Activated T-cell treated with anti-CD3 and anti-CD28 coated beads for 4 hours (primary cell): ENCODE measurements around the gene RBM26.

Source experiments
- DNase-seq: peaks from one replicate; pipeline ENCODE4 v3.0.0-alpha.2; 2020

The RBM26 gene

DNA sequence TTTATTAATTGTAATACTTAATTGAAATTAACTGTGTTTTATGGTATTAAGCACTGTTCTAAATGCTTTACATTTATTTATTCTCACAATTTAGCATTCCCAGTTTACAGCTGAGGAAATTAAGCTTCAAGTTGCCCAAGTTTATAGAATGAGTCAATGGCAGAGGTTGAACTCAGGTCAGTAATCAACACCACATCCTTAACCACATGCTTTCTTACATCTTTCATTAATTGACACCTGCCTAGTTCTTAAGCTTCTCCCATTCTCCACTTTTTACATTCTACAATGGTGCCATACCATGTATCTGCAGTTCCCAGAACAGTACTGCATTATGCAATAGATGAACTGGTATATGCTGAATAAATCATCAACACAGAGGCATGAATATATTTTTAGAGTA, 11.7 kb upstream of the RBM26 start:
- no peak for DNase-seq

DNA sequence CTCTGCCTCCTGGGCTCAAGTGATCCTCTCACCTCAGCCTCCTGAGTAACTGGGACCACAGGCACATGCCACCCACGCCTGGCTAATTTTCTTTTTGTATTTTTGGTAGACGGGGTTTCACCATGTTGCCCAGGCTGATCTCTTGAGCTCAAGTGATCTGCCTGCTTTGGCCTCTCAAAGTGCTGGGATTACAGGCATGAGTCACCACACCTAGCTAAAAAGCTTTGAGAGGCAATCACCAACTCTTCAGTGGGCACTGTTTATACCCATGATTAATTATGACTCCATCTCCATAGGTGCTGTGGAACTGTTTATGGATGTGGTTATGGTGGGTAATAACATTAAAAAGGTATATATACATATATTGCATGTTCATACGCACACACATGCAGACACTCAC, 7.5 kb upstream of the RBM26 start:
- no peak for DNase-seq

DNA sequence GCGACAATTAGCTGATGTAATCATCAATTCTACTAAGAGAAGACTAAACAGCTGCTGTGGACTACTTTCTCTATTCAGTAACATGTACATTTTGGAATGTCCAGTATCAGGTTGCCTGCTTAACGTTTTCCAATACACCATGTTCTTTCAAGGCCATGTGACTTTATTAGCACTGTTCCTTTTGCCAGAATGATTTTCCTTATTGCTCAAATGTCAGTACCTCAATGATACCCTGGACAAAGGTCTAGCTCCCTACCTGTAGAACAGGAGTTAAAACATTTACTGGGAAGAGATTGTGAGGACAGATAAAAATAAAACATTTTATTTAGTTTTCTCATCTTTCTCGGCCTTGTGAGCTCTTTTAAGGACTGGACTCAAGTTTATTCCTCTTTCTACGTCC, 3.8 kb upstream of the RBM26 start:
- no peak for DNase-seq

DNA sequence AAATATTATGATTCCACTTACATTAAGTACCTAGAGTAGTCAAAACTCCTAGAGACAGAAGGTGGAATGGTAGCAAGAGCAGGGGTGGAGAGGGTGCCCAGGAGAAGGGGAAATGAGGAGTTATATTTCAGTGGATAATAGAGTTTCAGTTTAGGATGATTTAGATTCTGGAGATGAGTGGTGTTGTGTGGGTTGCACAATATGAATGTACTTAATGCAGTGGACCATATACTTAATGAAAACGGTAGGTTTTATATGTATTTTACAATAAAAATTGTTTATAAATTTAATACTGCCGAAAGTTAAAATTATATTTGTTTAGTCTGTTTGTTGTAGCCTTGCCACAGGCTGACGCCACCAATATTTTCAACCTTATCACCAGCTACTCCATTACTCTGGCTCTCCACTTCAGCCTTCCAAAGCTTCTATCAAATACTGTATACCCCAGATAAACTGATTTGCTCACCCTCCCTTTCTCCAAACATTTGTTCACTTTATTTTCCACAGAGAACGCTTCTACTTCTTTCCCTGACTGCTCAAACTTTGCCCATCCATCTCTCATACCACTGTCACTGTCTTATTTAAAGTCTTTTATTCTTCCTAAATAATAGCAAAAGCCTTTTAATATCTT, 1.4 kb upstream of the RBM26 start:
- DNase-seq = no peak

DNA sequence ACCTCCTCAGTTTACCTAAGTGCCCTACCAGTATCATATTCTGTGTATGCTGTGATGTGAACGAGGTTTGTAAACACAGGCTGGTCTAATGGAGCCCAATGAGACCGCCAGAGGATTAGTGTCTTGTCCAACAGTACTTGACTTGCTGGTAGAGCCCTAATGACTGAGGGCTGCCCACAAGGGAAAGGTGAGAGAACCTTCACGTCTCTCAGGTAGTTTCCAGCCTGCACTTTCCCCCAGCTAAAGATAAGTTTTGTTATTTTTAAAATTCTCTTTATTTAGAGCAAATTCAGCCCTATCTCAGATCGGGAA, 498 bp upstream of the RBM26 start:
- DNase-seq = no peak

DNA sequence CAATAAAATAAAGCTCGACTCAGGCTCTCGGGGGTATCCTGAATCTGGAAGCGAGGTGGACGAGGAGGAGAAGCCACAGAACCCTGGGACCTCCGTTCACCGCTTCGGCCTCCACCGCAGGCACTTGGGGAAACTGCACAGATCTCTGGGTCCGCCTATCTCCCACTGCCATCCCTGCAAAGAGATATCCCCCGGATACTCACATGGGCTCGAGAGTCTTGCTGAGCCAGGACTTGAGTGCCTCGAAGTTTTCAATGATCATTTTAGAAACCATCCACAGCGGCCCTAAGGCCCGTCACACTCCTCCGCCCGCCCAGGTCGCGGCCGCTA, 589 bp downstream of the RBM26 start:
- DNase-seq = no peak

DNA sequence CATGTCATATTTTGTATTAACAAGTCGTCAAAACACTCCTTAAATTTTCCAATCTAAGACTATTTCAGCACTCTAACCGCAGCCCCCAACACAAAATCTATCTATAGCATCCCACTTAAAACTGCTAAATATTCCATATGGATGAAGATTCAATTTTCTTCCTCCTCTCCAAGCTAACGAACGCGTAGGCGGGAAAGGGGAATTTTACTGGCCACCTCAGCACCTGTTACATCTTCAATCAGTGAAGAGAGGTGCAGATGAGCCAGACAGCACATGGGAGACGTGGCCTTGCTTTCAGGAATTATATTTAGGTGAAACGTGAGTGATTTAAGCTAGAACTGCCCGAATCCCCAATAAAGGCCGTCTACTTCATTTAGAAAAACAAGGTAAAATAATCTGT, 1.1 kb downstream of the RBM26 start:
- DNase-seq = no peak

DNA sequence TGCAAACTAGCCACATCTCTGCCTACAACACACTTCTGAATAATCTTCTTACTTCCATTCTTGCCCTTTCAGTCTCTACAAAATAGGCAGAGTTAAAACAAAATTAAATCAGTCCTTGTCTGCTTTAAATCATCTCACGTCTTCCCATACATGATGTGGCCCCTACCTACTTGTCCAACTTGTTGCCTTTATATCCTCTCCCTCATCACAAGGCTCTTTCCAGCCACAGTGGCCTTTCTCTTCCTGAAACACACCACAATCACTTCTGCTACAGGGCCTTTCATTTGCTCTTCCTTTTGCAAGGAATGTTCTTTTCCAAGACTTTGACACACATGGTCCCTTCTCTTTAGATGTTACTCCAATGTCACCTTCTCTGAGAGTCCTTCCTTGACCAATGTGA, 1.7 kb downstream of the RBM26 start:
- no peak for DNase-seq

DNA sequence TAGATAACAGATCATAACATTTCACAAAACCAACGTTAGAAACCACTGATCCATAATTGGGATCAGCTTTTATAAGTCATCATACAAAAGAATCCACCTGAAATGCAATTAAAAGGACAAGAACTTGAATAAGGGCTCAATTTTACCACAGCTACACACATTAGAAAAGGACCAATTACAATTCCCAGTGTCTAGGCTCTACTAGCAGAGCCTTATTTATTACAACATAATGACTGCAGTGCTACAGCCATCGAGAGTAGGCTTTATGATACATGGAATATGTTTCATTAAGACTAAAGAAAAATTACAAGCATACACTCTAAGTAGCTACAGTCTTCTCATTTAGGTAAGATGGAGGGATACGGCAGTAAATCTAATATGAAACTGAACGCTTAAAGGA, 2.9 kb downstream of the RBM26 start:
- DNase-seq = no peak

DNA sequence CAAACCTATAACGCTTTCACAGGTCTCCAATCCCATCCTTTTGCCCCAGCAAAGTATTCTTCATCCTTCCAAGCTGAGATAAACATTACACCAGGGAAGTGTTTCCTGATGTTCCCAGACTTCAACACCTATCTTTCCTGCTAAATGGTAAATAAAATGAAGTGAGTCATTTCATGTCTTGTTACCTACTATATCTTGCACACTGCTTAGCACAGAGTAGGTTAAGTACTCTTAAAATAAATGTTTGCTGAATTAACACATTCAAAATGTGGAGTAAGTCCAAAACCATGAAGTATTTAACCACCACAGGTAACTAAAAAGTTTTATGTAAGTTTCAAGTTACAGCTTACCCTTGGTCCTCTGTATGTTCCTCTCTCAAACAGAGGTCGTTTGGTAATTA, 3.4 kb downstream of the RBM26 start:
- DNase-seq = no peak

DNA sequence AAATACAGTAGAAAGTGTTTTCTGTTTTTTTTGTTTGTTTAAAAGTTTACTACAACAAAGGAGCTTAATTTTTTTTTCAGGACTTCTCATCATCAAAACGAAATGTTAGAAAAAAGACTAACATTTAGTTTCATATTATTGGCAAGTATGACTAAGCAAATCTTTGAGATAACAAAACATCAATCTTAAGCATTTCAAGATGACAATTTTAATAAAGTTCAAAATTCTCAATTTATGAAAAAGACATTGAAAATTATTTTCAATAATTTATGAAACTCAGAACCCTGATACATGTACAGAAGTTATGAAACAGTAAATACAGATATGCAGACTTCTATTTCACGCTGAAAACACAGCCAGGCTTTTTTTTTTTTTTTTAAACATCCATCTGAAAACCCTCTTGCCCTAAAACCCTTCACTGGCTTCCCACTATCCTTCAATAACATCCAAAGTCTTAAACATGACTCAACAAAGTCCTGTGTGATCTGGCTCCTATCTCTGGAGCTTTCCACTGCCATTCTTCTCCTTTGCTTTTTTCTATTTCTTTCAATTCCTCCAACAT, 3.9 kb downstream of the RBM26 start:
- DNase-seq = no peak

DNA sequence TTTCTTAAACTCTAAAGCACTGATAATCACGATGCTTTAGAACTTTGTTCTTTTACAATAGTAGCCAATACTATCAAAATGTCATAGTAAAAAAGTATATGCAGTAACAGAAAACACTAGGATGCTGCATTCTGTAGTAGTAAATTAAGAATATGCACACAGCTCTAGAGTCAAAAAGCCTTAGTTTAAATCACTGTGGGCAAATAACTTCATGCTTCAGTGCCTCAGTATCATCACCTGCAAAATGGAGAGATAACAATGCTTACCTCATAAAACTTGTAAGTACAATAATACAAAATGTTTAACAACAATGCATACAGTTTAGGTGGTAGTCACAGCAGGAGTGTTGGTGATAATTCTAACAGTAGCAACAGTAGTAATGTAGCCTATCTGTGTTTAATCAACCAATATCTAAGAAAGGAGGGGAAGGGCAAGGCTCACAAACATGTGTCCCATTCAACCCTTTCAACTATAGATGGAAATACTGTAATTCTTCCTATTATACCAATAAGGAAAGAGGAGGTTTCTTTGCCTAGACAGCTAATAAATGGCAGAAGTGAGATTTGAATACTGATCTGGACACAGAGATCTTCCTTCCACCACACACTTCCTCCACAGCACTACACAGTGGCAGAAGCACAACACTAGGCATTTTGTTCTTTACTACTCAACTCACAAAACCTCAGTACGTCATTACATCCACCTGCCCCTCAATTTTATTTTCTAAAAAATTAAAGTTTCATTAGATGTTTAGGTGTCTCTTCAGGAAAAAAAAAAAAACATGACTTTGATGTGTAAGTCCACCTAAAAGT, 4.6 kb downstream of the RBM26 start:
- no peak for DNase-seq

DNA sequence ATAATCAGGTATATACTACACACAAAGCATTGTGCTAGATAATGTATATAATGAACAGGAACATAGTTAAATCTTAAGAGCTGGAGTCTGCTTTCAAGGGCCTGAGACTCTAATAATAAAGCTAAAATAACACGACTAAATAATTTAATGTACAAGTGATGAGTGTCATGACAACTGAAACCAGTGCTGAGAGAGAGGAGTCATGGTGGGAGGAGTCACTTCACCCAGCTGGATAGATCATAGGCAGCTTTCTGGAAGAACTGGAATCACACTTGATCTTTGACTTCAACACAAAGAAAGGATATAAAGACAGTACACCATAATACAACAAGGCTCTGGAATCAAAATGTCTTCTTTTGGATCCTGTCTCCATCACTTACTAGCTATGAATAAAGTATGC, 7.1 kb downstream of the RBM26 start:
- DNase-seq = no peak

DNA sequence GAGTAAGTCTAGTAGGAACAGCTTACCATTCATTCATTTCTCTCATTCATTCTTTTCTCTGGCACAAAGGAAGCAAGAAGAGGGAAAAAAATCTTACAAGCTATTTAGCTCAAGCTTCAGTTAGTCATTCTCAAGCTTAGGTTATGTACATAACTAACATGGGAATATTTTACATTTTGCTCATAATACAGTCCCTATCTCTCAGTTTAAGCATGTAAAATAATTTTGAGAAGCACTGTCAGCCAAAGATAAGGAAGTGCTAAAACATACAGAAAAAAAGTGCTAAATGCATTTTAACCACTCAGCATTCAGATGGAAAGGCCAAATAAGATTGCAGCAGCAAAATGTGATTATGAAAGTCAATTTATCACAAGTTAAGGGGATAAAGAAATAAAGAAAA, 7.9 kb downstream of the RBM26 start:
- no peak for DNase-seq

DNA sequence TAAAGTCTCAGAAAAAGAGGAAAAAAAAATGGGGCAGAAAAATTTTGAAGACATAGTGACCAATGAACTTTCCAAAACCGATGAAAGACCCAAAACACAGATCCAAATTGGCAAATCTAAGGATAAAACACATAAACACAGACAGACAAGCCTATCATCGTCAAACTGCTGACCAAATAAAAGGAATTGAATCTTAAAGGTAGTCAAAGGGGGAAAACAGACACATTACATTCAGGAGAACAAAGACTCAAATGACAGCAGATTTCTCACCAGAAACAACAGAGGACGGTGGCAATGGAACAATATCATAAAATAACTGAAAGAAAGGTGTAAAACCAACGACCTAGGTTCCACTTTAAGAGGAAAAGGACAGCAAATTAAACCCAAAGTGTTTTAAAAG, 10.2 kb downstream of the RBM26 start:
- DNase-seq = no peak

DNA sequence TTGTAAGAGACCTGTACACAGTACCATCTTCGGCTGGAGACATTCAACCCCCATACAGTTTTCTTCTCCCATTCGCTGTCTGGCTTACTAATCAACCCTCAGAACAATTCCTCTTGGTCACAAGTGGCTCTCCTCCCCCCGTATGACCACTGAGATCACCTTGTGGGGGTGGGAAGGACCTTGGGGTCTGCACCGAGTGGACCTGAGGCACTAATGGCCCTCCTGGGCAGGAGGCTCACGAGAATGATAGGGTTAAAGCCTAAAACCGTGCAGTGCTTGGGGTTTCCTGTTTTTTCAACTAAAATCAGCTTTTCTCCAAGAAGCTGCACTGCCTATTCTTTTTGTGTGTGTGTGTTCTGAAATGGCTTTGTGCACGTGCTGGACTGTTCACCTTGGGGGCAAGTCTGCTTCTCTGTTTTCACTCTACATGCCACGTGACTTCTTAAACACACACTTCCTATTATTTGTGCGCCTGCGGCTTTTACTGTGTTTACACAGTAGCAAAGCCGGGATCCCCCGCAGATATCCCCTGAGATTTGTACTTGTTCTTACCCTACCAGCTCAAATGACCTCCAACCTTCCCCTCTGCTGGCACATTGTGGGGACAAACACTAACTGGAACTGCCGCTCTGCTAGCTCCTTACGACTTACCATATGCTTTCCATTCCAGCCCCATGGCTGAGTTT, 12.3 kb downstream of the RBM26 start:
- no peak for DNase-seq

DNA sequence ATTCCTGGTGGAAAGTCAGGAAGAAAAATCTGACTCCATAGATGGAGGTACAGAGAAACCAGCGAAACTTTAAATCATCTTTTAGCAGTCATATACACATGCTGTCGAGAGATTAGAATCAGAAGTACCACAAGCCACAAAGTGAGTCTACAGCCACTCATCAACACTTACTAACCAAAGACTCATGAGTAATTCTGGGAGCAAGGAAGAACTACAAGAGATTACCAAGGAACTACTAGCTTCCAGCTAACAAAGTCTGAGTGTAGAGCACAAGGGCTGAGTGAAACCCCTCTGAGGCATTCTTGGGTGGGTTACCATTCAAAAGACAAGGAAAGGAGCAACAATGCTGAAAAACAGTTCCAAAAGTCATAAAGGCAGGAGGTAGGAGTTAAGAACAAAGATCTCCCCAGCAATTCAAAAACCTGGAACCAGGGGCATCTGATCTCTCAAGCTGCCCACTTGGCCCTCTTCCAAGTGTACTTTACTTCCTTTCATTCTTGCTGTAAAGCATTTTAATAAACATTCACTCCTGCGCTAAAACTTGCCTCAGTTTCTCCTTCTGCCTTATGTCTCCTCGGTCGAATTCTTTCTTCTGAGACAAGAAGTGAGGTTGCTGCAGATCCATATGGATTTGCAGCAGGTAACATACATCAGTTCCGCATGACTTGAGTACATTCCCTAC, 13.0 kb downstream of the RBM26 start:
- no peak for DNase-seq

DNA sequence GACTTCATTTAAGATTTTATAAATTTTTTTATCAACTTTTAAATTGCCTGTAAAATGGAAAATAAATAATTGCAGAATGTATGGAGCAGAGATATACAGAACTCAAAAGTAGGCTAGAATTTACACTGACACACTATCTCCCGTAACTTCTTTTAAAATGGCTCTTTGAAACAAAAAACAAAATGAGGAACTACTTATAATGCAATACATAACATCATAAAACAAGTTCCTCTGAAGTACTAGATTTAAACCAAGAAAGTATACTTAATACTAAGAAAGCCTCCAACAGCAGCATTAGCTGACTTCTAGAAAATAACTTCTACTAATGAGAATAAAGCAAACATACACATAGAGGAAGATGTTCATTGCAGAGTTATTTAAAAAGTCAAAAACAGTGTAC, 17.0 kb downstream of the RBM26 start:
- DNase-seq = no peak

DNA sequence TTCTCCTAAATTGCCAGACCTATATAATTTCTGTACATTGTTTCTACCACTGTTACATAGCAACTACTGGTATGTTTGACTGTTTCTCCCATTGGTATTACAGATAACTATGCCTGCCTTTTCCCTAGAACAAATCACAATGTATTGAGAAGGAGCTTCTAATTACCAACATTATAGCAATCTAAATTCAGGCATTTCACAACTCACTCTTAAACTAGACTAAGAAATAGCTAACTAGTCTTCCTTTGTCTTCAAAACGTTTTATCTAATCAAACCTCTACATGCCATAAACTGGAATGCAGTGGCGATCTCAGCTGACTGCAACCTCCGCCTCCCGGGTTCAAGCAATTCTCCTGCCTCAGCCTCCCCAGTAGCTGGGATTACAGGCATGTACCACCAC, 18.2 kb downstream of the RBM26 start:
- DNase-seq = no peak

DNA sequence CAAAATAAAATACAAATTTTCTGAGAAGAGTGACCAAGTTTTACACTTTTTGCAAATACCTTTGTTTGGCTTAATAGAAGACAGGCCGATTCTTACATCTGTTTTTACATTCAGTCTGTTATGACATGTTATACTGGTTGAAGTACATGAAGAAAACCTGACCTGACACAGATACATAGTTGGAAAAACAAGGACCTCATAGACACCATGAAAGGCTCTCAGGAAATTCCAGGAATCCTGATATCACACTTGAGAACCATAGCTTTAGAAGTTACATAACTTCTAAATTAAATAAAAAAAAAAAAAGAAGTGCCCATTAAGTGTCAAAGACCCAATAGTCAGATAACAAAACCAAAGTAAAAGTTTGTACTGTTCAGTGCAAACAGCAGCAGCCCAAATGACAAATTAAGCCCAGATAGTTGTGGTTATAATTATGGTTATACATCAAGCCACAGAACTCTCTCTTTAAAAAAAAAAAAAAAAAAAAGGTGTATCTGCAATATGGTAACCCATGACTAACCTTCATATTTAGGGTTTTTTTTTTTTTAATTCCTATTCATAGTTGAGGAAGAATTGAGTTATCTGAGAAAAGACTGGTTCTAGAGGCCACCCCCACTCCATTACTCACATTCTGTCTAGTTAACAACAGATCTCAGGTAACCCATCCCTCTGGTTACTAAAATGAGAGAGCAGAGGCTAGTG, 19.8 kb downstream of the RBM26 start:
- no peak for DNase-seq

DNA sequence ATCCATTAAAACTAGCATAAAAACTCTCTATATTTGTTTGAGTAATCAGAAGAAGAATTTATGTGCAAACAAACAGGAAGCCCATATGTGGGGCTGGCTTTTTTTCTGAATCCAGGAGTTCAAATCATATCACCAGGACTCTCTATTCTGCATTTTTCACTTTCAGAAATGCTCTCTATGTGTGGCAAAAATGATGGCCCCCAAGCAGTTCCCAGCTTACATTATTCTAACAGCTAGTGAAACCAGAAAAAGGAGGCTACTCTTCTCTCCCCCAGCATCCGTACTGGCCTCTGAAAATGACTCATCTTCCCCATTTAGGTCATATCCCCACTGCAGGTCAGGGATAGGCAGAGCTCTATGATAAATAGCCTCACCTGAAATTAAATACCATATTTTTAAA, 20.4 kb downstream of the RBM26 start:
- DNase-seq = no peak

DNA sequence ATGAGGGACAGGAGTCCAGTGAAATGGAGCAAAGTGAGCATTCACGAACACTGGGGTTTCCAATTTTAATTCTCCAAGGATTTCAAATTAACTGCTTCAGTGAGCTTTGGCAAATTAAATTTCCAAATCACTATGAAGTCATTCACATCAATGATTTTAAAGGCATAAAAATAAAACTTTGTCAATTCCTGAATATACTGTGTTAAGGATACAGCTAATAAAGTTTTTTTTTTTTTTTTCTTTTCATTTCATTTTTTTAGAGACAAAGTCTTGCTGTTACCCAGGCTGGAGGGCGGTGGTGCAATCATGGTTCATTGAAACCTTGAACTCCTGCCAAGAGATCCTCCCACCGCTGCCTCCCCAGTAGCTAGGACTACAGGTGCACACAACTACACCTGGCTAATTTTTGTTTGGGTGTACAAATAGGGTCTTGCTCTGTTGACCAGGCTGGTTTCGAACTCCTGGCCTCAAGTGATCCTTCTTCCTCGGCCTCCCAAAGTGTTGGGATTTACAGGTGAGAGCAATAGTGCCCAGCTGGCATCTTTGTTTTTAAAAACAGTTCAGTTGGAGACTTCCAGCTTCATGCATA, 21.9 kb downstream of the RBM26 start:
- no peak for DNase-seq
